Activated T-helper 2 cell treated with anti-CD3 and anti-CD28 coated beads, Interferon-gamma antibody, Interleukin-2, Interleukin-4, amounts not matched to agents 10 μg/mL and 5 μg/mL and 100 μg/mL, durations not matched to agents 14 hours and 24 hours and 36 hours (primary cell): Measurements from ENCODE around the gene TEAD1. TPM values are rescaled to one million over a fixed set of nuclear protein-coding genes. Genes with fewer than 3 reads are reported as not detected.
A peak's percentile ranks its signal among the peaks of the same experiment; 100 is the strongest.

Experiments
- DNase-seq: peaks from one replicate; pipeline ENCODE4 v3.0.0; 2021; ENCODE audit warnings: low spot score
- H3K27ac Mint-ChIP-seq: one replicate; pipeline ENCODE4 v1.8.0; 2021; ENCODE audit warnings: mixed read lengths
- H3K27me3 Mint-ChIP-seq: one replicate; pipeline ENCODE4 v1.8.0; 2021; ENCODE audit warnings: low read depth, mixed read lengths
- H3K36me3 Mint-ChIP-seq: one replicate; pipeline ENCODE4 v1.8.0; 2021; ENCODE audit warnings: low read depth, mixed read lengths
- H3K4me1 Mint-ChIP-seq: one replicate; pipeline ENCODE4 v1.8.0; 2021; ENCODE audit warnings: low read depth, mixed read lengths
- H3K4me3 Mint-ChIP-seq: one replicate; pipeline ENCODE4 v1.8.0; 2021; ENCODE audit warnings: low read depth, mild to moderate bottlenecking, moderate library complexity, mixed read lengths
- H3K9me3 Mint-ChIP-seq: one replicate; pipeline ENCODE4 v1.8.0; 2021; ENCODE audit warnings: mixed read lengths
- intact Hi-C: fragments of 100-400 bp; cut with micrococcal nuclease; formaldehyde crosslinking; loops from one replicate; pipeline ENCODE4 v1.15.1; 2023
- total RNA-seq: library from RNA; stranded (reverse); gene quantifications from 2 replicates; pipeline ENCODE4 v1.2.3, GENCODE V29; 2022

Gene TEAD1
- total RNA-seq, 1 donor from 2014 or later: 1.3 TPM

- peaks cover 2% of the 10 kb centered on the region for H3K27me3 Mint-ChIP-seq
- no peak overlapping the region for H3K27ac Mint-ChIP-seq
- H3K36me3 Mint-ChIP-seq: no peaks in the 10 kb centered on the region
- intact Hi-C loops: no loop called here
- no peaks in the 10 kb centered on the region for H3K9me3 Mint-ChIP-seq
- H3K4me3 Mint-ChIP-seq: no peak overlapping the region
- no peak for DNase-seq
- no peaks in the 10 kb centered on the region for H3K4me1 Mint-ChIP-seq
Observed at GRCh38 chr11:12958986-12959385, 284.8 kb downstream of the TEAD1 start.

DNA sequence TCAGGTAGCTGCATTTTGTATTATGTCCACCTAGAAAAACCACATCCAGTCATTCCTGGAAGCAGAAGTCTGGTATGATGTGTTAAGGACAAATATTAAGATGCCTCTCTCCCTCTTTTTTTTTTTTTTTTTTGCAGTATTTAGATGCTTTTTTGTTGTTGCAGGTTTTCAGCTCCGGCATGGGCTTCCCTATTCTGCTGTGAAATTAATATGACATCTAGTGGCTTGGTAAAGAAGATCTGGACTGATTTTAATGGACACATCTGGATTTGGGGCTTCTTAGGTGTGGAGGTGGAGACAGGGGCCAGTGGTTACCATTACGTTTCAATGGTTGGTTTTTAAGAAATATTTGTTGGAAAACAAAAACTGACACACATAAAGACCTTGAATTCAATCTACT, 287.4 kb downstream of the TEAD1 start:
- no peak overlapping the region for H3K4me3 Mint-ChIP-seq
- intact Hi-C loops: loop anchor here (5.0 to 10.0 kb wide), 2 partner anchors 221 to 503 kb away; partner anchors contain the start of gene BTBD10
- H3K9me3 Mint-ChIP-seq: no peaks in the 10 kb centered on the region
- H3K36me3 Mint-ChIP-seq: no peaks in the 10 kb centered on the region
- peaks cover 6% of the 10 kb centered on the region for H3K27me3 Mint-ChIP-seq
- no peaks in the 10 kb centered on the region for H3K4me1 Mint-ChIP-seq
- DNase-seq: no peak
- H3K27ac Mint-ChIP-seq: no peak overlapping the region

- Mint-ChIP-seq H3K27me3 (peaks cover 6% of the 10 kb centered on the region), H3K27ac (no peak overlapping the region), H3K4me3 (no peak overlapping the region), H3K36me3 (no peaks in the 10 kb centered on the region), H3K9me3 (no peaks in the 10 kb centered on the region), H3K4me1 (no peaks in the 10 kb centered on the region)
- intact Hi-C loops: loop anchor here (5.0 to 10.0 kb wide), 2 partner anchors 220 to 502 kb away; partner anchors contain the start of gene BTBD10
- no peak for DNase-seq
Observed at GRCh38 chr11:12962306-12962705, 288.1 kb downstream of the TEAD1 start.

DNA sequence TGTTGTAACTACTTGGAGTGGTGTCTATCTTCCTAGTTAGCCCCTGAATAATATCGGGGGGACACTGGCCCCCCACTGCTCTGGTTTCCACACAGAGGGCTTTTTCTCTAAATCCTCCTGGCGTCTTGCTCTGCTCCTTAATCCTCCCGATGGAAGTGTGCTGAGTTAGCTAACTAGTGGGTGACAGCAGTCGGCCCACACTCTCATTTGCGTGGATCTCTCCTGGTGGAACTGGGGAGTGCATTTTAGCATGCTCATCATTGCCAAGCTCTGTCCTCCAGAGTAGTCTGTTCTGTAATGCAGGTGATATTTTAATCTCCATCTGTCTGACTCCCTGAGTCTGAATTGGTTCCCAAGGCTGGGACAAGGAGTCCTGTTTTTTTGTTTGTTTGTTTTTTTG, 288.8 kb downstream of the TEAD1 start:
- Mint-ChIP-seq H3K27me3 (peaks cover 7% of the 10 kb centered on the region), H3K4me3 (no peak overlapping the region), H3K4me1 (no peaks in the 10 kb centered on the region), H3K9me3 (no peaks in the 10 kb centered on the region), H3K36me3 (no peaks in the 10 kb centered on the region), H3K27ac (no peak overlapping the region)
- intact Hi-C loops: loop anchor here (5.0 to 10.0 kb wide), 2 partner anchors 219 to 502 kb away; partner anchors contain the start of gene BTBD10
- no peak for DNase-seq

DNA sequence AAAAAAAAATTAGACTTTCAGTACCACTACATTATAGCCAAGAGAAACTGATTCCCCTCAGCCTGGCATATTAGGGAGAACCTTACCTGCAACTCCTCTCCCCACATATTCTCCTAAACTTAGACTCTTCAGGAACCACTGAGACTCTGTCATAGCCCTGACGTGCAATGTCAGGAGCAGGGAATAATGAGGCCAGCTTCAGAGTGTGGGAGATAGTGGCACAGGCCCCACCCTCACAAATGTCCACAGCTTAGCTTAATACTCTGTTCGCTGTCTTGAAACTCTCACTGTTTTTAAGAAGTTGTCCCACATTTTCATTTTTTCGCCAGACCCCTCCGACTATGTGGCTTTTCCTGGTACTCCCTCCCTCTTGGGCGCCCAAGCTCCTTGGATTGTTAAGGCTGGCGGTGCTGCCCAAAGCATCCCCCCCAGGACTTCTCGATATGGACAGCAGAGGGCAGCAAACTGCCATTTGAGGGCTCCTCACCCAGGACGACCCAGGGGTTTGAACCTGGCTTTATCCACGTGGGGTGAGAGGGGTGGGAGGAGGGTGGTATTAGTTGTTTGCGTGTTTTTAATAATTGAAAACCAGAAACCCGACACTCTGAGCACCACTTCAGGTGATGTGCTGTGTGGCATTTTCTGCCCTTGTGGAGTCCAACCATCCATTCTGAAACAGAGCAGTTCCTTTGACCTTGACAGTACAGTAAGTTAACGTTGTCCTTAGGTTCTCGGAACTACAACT, 289.7 kb downstream of the TEAD1 start:
- no peaks in the 10 kb centered on the region for H3K4me1 Mint-ChIP-seq
- no peaks in the 10 kb centered on the region for H3K36me3 Mint-ChIP-seq
- no peak overlapping the region for H3K27ac Mint-ChIP-seq
- H3K27me3 Mint-ChIP-seq: peaks cover 10% of the 10 kb centered on the region
- H3K4me3 Mint-ChIP-seq: no peak overlapping the region
- DNase-seq: peak; percentile 36
- intact Hi-C loops: loop anchor here (1.0 to 10.0 kb wide), 4 partner anchors 218 to 501 kb away; partner anchors contain the start of gene BTBD10
- no peaks in the 10 kb centered on the region for H3K9me3 Mint-ChIP-seq

GRCh38 chr11:12964650-12965049, 290.4 kb downstream of the TEAD1 start:
- Mint-ChIP-seq H3K4me1 (no peaks in the 10 kb centered on the region), H3K27me3 (peaks cover 10% of the 10 kb centered on the region), H3K36me3 (no peaks in the 10 kb centered on the region), H3K27ac (no peak overlapping the region), H3K9me3 (no peaks in the 10 kb centered on the region), H3K4me3 (no peak overlapping the region)
- intact Hi-C loops: loop anchor here (1.0 to 10.0 kb wide), 4 partner anchors 218 to 500 kb away; partner anchors contain the start of gene BTBD10
- no peak for DNase-seq

- H3K36me3 Mint-ChIP-seq: no peaks in the 10 kb centered on the region
Observed at GRCh38 chr11:12966002-12966401, 291.8 kb downstream of the TEAD1 start.

GRCh38 chr11:12968101-12968500, 293.9 kb downstream of the TEAD1 start:
- no peak overlapping the region for H3K4me3 Mint-ChIP-seq
- DNase-seq: no peak
- intact Hi-C loops: loop anchor here (10.0 kb wide), 1 partner anchor 497 kb away; the partner anchor contains the start of gene BTBD10
- H3K4me1 Mint-ChIP-seq: no peaks in the 10 kb centered on the region
- no peaks in the 10 kb centered on the region for H3K9me3 Mint-ChIP-seq
- H3K36me3 Mint-ChIP-seq: no peaks in the 10 kb centered on the region
- peaks cover 14% of the 10 kb centered on the region for H3K27me3 Mint-ChIP-seq
- H3K27ac Mint-ChIP-seq: no peak overlapping the region

More at GRCh38 chr11:12966002-12966401, 291.8 kb downstream of the TEAD1 start:
- no peak for DNase-seq
- Mint-ChIP-seq H3K4me3 (no peak overlapping the region), H3K4me1 (no peaks in the 10 kb centered on the region), H3K27me3 (peaks cover 8% of the 10 kb centered on the region), H3K9me3 (no peaks in the 10 kb centered on the region), H3K27ac (no peak overlapping the region)
- intact Hi-C loops: loop anchor here (10.0 kb wide), 1 partner anchor 499 kb away; the partner anchor contains the start of gene BTBD10

- Mint-ChIP-seq H3K4me3 (no peak overlapping the region), H3K9me3 (no peaks in the 10 kb centered on the region), H3K4me1 (no peaks in the 10 kb centered on the region), H3K27me3 (peaks cover 14% of the 10 kb centered on the region), H3K36me3 (no peaks in the 10 kb centered on the region), H3K27ac (no peak overlapping the region)
- no peak for DNase-seq
- intact Hi-C loops: loop anchor here (10.0 kb wide), 1 partner anchor 496 kb away; the partner anchor contains the start of gene BTBD10
Observed at GRCh38 chr11:12968826-12969225, 294.6 kb downstream of the TEAD1 start.

- Mint-ChIP-seq H3K36me3 (no peaks in the 10 kb centered on the region), H3K4me1 (no peaks in the 10 kb centered on the region), H3K9me3 (no peaks in the 10 kb centered on the region), H3K4me3 (no peak overlapping the region), H3K27me3 (peaks cover 10% of the 10 kb centered on the region), H3K27ac (no peak overlapping the region)
- intact Hi-C loops: no loop called here
- no peak for DNase-seq
Observed at GRCh38 chr11:12971955-12972354, 297.7 kb downstream of the TEAD1 start.

GRCh38 chr11:12973528-12974181, 299.4 kb downstream of the TEAD1 start:
- Mint-ChIP-seq H3K27ac (no peak overlapping the region), H3K9me3 (no peaks in the 10 kb centered on the region), H3K4me3 (no peak overlapping the region)

GRCh38 chr11:12975195-12975594, 301.0 kb downstream of the TEAD1 start:
- peaks cover 9% of the 10 kb centered on the region for H3K27me3 Mint-ChIP-seq
- H3K4me1 Mint-ChIP-seq: no peaks in the 10 kb centered on the region
- no peak overlapping the region for H3K27ac Mint-ChIP-seq
- no peak for DNase-seq
- H3K9me3 Mint-ChIP-seq: no peaks in the 10 kb centered on the region
- intact Hi-C loops: no loop called here
- no peaks in the 10 kb centered on the region for H3K36me3 Mint-ChIP-seq
- no peak overlapping the region for H3K4me3 Mint-ChIP-seq

More at GRCh38 chr11:12973528-12974181, 299.4 kb downstream of the TEAD1 start:
- no peaks in the 10 kb centered on the region for H3K36me3 Mint-ChIP-seq
- peaks cover 9% of the 10 kb centered on the region for H3K27me3 Mint-ChIP-seq
- DNase-seq: no peak
- H3K4me1 Mint-ChIP-seq: no peaks in the 10 kb centered on the region
- intact Hi-C loops: no loop called here
